ENCODE results near the gene RHOV.

The RHOV gene

DNA sequence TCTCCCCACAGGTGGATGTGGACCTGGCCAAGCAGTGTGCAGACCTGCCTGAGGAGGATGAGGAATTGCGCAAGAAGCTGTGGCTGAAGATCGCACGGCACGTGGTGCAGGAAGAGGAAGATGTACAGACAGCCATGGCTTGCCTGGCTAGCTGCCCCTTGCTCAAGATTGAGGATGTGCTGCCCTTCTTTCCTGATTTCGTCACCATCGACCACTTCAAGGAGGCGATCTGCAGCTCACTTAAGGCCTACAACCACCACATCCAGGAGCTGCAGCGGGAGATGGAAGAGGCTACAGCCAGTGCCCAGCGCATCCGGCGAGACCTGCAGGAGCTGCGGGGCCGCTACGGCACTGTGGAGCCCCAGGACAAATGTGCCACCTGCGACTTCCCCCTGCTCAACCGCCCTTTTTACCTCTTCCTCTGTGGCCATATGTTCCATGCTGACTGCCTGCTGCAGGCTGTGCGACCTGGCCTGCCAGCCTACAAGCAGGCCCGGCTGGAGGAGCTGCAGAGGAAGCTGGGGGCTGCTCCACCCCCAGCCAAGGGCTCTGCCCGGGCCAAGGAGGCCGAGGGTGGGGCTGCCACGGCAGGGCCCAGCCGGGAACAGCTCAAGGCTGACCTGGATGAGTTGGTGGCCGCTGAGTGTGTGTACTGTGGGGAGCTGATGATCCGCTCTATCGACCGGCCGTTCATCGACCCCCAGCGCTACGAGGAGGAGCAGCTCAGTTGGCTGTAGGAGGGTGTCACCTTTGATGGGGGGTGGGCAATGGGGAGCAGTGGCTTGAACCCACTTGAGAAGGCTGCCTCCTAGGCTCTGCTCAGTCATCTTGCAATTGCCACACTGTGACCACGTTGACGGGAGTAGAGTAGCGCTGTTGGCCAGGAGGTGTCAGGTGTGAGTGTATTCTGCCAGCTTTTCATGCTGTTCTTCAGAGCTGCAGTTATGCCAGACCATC lies 28.8 kb upstream of the RHOV start:
- no peak for DNase-seq

DNA sequence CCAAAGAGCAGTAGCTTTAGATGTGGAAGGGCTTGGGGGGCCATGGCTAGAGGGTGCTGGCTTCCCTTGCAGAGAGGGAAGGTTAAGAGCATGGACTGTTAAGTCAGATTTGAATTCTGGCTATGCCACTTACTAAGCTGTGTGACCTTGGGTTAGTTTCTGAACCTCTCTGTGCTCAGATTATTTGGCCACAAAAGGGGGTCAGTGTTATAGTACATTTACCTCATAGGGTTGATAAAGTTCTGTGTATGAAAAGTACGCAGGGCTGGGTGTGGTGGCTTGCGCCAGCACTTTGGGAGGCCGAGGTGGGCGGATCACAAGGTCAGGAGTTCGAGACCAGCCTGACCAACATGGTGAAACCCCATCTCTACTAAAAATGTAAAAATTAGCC lies 27.0 kb upstream of the RHOV start:
- DNase-seq: no peak

DNA sequence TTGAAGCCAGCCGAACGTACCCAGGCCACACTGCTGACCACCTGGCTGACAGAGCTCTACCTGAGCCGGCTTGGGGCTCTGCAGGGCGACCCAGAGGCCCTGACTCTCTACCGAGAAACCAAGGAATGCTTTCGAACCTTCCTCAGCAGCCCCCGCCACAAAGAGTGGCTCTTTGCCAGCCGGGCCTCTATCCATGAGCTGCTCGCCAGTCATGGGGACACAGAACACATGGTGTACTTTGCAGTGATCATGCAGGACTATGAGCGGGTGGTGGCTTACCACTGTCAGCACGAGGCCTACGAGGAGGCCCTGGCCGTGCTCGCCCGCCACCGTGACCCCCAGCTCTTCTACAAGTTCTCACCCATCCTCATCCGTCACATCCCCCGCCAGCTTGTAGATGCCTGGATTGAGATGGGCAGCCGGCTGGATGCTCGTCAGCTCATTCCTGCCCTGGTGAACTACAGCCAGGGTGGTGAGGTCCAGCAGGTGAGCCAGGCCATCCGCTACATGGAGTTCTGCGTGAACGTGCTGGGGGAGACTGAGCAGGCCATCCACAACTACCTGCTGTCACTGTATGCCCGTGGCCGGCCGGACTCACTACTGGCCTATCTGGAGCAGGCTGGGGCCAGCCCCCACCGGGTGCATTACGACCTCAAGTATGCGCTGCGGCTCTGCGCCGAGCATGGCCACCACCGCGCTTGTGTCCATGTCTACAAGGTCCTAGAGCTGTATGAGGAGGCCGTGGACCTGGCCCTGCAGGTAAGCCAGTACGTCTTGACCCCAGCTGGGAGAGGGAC lies 26.4 kb upstream of the RHOV start:
- DNase-seq: no peak

DNA sequence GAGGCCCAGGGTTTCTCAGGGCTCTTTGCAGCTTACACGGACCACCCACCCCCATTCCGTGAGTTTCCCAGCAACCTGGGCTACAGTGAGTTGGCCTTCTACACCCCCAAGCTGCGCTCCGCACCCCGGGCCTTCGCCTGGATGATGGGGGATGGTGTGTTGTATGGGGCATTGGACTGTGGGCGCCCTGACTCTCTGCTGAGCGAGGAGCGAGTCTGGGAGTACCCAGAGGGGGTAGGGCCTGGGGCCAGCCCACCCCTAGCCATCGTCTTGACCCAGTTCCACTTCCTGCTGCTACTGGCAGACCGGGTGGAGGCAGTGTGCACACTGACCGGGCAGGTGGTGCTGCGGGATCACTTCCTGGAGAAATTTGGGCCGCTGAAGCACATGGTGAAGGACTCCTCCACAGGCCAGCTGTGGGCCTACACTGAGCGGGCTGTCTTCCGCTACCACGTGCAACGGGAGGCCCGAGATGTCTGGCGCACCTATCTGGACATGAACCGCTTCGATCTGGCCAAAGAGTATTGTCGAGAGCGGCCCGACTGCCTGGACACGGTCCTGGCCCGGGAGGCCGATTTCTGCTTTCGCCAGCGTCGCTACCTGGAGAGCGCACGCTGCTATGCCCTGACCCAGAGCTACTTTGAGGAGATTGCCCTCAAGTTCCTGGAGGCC lies 25.6 kb upstream of the RHOV start:
- DNase-seq: no peak

DNA sequence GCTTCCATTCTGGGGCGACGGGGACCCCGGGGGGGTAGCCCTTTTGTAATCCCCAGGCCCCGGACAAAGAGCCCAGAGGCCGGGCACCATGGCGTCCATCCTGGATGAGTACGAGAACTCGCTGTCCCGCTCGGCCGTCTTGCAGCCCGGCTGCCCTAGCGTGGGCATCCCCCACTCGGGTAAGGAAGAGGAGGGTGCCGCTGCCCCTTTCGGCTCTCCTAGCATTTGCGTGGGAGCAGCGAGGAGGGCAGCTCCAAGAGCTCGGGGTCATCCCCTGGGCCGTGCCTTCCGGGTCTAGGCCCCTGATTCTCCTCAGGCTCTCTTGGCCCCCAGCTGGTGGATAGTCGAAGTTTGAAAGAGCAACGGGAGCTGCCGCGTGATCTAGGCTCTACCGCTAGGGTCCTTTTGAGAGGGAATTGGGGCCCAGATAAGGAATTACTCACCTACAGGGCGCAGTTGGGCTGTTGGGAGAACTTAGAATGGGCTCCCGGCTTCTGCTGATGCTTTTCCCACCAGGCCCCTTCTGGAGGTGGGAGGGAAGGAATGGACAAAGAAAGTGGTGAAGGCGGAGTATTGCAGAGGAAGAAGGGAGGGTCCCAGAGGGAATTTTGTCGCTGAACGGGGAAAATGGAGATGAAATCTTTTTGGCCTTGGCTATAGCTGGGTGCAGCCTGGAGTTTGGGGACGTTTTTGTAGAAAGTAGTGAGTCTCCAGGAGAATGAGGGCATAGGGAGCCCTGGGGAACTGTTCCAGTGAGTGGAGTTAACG lies 20.8 kb upstream of the RHOV start:
- DNase-seq: peak; percentile 39

DNA sequence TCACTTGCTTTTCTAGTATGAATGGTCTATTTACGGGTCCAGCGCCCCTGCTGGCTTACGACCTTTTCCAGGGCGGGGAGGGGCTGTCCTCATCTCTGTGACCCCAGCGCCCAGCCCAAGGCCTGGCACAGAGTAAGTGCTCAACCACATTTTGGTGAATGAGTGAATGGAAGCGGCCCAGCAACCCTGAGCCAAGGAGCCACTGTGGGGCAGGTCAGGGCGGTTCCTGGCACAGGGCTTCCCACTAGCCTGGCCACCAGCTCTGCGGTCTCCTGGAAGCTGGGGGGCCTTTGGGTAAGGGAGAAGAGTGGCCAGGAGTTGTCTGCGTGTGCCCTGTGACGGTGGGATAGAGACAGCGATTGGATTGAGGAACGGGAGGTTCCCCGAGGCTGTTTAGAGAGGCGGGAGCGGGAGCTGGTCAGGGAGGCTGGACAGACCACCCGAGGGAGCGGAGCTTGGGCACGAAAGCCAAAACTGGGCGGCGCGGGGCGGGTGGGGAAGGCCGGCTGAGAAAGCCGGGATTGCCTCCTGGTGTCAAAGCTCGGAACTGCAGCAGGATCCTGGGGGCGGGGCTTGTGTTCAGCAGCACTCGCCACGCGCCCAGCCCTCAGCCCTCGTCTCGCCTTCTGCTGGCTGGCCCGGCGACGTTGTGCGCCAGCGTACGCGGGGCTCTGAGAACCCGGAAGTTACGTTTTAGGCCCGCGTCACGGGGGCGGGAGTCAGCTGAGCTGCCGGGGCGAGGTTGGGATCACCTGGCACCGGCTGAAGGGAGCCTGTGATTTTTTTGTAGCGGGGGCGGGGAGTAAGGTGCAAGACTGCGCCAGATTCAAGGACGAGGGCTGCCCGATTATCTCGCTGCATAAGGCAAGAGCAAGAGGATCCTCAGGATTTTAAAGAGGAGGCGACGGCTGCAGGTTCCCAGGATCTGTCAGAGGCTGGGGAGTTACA lies 20.0 kb upstream of the RHOV start, which contains the start of gene VPS18:
TSS of gene VPS18 (plus strand) at position 718 of the 948 bp plus-strand sequence. CDS start 319 bp downstream, outside the sequence.
- peak; percentile 90 for DNase-seq

DNA sequence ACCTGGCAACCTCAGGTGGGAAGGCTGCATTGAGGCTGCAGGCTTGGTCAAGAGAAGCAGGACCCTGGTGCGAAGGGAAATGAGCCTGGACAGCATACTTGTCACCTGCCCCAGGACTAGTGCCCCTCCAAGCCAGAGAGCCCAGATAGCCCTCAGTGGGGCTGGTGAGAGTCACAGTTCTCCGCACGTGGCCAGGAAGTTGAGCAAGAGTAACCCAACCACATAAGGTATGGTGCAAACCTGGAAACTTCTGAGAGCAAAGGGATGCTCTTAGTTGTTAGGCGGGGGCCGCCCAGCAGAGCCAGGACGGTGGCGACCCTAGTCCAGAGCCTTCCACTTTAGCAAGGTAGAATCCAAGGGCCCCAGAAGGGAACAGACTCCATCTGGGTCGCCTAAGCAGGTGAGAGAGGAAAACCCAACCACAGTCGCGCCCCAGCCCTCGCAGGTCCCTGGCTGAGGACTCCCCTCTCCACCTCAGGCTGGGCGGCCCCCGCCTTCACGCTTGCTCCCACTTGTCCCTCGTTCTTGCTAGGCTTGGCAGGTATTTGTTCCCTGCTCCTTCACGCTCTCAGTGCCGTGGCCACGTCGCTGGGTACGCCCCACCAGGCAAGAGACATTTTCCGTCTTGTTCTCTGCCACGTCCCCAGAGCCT lies 19.1 kb upstream of the RHOV start:
- no peak for DNase-seq

DNA sequence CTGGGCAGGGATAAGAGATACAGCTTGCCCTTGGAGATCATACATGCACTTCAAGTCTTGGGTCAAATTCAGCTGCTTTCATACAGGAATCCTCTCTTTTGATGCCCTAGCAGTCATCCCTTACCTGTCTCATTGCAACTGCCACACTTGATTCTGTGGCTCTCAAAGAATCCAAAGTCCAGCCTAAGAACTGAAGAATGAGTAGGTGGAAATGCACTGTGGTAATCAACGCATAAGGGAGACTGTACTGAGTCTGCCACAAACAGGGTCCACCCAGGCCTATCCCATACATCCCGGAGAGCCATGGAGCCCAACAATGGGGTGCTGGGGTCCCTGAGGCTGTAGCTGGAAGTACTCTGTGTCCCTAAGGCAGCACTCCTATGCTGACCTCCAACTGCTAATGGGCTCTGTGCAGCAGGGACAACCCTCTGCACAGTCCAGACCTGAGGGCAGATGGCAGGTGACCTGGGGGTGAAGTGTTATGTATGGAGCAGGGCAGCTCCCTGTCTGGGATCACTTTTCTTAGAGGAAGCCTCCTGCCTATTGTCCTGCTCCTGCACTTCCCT lies 18.5 kb upstream of the RHOV start:
- DNase-seq: no peak

DNA sequence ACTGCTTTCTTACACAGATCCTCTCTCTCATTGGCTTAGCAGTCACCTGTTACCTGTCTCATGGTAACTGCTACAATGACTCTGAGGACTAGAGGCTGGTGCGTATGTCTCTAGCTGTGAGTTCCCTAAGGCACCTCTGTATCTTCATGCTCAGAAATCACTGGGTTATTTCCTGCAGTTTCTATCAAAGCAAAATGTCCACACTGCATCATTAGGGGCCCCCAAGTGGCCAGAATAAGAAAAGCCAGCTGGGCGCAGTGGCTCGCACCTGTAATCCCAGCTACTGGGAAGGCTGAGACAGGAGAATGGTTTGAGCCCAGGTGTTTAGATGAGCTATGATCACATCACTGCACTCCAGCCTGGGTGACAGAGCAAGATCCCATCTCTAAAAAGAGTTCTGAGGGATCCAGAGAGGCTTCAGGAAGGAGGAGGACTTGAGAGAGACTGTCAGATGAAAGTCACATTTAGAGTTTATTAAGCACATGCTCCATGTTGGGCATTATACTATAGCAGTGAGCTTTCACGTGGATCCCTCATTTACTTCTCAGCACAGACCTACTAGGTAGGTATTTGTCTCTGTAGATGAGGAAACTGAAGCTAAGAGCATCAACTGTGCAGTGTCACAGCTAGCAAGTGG lies 17.9 kb upstream of the RHOV start:
- peak; percentile 56 for DNase-seq

DNA sequence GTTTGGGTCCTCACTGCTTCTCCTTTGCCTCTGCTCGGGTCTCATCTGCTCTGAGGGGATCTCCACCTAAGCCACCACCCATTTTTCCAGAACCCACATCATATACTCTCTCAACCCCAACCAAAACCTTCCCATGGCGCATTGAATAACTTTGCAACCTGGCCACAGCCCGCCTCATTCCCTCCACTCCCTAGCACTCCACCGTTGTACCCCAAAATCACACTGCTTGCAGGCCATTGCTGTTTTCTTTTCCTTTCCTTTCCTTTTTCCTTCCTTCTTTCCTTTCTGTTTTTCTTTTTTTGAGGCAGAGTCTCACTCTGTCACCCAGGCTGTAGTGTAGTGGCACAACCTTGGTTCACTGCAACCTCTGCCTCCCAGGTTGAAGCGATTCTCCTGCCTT lies 17.1 kb upstream of the RHOV start:
- DNase-seq: no peak

DNA sequence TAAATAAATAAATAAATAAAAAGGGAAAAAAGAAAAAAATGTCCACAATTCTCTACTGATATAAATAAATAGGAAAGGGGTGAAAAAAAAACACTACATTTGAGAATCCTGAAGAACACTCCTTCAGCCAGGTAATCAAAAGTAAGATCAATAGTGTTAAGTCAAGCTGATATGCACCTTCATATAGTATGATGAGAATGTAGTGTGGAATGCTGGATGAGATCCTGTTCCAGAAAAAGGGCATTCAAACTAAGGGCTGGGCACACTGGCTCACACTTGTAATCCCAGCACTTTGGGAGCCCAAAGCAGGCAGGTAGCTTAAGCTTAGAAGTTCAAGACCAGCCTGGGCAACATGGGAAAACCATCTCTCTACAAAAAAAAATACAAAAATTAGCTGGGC lies 15.1 kb upstream of the RHOV start:
- no peak for DNase-seq

DNA sequence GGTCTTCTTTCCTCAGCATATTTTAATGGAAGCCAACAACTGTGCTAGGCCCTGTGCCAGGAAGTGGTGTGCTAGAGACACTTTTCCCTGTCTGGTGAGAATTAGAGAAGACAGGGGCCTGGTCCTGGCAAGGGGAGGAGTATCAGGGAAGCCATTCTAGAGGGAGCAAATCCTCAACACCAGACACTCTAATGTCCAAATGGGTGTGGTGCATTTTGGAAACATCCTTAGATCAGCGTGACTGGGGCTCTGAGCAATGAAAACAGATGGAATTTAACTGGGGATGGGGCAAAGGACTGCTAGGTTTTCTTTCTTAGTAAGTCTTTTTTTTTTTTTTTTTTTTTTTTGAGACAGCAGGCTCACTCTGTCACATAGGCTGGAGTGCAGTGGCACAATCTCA lies 12.6 kb upstream of the RHOV start:
- DNase-seq: no peak

DNA sequence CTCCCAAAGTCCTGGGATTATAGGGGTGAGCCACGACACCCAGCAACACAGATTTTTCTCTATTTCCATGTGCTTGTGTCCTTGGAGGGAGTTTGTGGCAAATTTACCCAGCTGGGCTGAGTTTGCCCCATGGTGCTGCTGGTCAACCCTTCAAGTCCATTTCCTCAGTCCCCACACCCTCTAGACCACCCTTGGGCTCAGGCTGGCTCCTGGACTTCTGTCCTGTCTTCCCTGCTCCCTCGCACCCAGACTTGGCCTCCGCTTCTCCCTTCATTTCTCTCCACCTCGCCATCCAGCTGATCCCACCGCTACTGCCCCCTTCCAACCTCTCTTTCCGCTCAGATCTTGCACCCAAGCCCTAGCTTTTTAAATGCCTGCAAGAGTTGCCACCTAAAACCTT lies 7.3 kb upstream of the RHOV start:
- DNase-seq: no peak

DNA sequence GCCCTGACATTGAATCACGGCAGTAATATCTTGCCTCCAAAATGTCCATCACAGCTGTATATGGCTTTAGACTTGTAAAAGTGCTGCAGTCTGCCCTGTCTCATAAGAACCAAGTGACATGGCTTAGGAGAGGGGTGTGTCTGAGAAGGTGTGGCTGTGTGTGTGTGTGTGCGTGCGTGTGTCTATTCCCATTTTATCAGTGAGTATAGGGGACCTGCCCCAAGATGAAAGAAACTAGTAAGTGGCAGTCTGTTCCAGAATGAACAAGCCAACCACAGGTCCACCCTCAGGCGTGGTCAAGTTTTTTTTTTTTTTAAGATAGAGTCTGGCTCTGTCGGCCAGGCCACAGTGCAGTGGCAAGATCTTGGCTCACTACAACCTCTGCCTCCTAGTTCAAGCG lies 5.6 kb upstream of the RHOV start:
- no peak for DNase-seq

DNA sequence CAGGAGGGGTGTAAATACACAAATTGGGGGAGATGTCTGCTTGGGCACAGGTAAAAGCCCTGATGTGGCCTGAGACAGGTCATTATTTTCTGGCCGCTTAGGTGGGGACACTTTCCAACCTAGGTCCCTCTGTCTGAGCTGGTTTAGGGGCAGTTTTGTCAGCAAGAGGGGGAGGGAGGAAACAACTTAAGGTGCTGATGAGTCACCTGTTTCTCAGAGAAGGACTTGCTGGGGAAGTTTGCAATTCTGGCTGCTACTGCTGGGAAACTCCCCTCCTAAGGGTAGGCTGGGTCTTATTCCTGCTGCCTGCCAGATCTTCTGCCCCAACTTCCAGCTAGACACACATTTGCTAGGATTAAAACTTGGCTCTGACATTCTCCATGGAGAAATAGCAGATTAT lies 4.8 kb upstream of the RHOV start:
- DNase-seq: no peak

DNA sequence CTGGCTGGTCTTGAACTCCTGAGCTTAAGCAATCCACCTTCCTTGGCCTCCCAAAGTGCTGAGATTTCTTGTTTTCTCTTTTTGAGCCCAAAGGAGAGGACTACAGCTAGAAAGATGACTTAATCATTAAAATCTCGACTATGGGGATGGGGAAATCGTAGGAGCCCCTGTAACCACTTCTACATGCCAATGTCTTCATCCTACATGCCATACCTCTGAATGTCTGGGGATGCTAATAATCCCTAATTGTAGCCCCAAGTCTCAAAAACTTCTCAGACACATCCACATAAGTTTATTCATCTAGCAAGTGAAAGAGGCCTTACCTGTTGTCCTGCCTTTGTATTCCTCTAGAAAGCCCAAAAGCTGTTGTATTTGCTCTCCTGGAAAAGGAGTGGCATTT lies 3.7 kb upstream of the RHOV start:
- no peak for DNase-seq

DNA sequence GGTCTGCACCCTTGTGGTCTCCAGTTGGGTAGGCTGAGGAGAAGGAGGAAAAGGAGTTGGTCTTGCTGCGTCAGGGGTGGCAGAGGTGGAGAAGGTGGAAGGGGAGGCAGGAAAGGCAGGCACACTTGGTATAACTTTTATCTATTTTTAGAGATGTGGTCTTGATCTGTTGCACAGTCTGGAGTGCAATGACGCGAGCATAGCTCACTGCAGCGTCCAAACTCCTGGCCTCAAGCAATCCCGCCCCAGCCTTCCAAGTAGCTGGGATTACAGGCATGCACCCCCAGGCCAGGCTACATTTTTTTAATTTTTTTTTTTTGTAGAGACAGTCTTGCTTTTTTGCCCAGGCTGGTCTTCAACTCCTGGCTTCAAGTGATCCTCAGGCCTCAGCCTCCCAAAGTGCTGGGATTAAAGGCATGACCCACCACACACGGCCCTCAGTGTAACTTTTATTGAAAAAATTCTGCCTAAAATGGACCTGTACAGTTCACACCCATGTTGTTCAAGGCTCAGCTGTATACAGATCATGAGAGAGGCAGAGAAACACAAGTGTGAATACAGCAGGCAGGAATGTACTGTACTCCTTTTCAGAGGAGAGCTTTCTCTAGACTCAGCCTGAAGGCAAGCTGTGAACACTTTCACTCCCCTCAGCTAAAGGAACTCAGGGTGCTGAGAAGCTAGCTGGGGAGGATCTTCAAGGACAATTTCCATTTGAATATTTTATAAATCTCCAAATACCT lies 2.1 kb upstream of the RHOV start:
- DNase-seq: no peak

DNA sequence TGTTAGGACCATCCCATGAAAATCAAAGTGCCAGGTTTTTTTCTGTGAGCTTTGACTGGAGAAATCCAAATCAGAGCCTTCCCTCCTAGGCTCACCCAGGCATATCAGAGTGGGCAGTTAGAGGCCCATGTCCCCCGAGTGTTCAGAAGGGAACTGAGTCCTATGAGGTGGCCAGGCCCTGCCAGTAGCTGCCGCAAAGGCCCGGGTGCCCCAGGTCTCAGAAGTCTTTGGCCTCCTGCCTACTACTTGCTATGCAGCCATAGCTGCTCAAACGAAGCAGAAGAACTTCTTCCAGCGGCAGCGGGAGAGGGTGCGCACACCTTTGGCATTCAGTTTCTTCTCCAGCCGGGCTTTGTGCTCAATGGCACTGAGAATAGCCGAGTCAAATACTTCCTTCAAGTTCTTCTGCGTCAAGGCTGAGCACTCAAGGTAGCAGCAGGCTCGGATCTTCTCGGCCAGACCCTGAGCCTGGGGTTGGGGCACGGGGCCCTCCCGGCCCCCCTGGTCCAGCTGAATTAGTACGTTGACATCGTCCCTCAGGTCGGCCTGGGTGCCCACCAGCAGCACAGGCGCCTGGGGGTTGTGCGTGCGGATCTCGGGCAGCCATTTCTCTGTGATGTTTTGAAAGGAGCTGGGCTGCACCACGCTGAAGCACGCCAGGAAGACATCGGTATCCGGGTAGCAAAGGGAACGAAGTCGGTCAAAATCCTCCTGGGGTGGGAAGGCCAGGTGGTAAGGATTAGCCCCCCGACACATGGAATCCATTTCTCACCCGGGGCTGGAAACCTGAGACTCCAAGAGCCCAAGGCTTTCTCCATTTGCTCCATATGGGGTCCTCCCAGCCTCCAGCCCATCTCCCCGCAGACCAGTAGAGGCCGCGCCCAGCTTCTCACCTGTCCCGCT lies 992 bp downstream of the RHOV start:
- DNase-seq: no peak

All from NCI-H510A treated with DMSO at 0.1 percent for 48 hours (cell line).